Fibroblast of skin of left quadriceps (primary cell): ENCODE results near the gene ABCF3.

Experiments
- DNase-seq, 2 experiments: peaks; one replicate each; pipeline ENCODE4 v3.0.0-alpha.2; 2013; ENCODE audit warnings: low read depth in 2 of 2

Gene ABCF3

GRCh38 chr3:184233127-184233843 lies 47.3 kb downstream of the ABCF3 start:
- DNase-seq, result no peak

DNA sequence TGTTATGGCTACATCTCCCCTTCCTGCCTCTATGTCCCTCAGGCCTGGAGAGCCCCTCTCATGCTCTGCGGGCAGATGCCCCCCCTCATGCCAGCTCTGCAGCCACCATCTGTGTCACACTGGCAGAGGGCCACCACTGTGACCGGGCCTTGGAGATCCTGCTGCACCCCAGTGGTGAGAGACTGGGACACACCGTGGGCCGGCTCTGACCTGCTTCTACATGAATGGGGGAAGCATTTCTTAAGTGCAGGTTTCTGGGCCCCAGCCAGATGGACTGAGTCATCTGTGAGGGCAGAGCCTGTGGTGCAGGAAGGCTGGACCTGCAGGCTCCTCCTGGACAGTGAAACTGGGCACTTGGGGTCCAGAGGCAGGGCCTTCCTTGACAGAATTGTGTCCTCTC lies 48.2 kb downstream of the ABCF3 start:
- DNase-seq, result no peak

- DNase-seq, result no peak
Observed at GRCh38 chr3:184234671-184235380, 48.8 kb downstream of the ABCF3 start.

- DNase-seq, result no peak
Observed at GRCh38 chr3:184235381-184236032, 49.5 kb downstream of the ABCF3 start.

DNA sequence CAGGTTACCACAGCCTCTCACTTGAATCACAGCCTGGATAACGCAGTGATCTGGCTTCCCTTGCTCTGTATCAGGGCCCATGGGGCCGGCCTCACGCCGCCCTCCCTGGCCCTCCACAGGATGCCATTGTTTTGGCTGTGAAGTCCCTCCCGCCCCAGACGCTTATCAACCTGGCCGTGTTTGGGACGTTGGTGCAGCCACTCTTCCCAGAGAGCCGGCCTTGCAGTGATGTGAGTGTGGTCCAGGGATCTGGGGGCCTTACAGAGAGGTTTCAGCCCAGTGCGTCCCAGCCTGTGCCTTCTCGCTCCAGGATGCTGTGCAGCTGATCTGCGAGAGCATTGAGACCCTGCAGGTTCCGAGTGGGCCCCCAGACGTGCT lies 50.0 kb downstream of the ABCF3 start:
- no peak for DNase-seq

- no peak for DNase-seq
Observed at GRCh38 chr3:184236636-184237035, 50.6 kb downstream of the ABCF3 start.

GRCh38 chr3:184237211-184237610 lies 51.2 kb downstream of the ABCF3 start:
- no peak for DNase-seq

DNA sequence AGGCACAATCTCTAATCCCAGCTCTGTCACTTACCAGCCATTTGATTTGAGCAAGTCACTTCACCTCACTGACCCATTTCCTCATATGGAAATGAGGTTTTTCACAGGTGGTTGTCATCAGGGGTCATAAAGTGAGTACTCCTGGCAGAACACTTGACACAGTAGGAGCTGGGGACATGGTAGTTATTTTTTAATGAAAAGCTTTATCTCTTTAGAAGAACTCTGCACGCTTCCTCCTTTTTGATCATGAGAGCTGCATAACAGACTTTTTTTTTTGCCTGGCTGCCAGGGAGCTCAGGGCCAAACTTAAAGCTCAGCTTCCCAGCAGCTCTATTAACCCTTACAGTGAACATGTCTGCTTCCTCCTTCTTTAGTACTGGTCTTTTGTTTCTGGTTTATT lies 51.8 kb downstream of the ABCF3 start:
- no peak for DNase-seq

DNA sequence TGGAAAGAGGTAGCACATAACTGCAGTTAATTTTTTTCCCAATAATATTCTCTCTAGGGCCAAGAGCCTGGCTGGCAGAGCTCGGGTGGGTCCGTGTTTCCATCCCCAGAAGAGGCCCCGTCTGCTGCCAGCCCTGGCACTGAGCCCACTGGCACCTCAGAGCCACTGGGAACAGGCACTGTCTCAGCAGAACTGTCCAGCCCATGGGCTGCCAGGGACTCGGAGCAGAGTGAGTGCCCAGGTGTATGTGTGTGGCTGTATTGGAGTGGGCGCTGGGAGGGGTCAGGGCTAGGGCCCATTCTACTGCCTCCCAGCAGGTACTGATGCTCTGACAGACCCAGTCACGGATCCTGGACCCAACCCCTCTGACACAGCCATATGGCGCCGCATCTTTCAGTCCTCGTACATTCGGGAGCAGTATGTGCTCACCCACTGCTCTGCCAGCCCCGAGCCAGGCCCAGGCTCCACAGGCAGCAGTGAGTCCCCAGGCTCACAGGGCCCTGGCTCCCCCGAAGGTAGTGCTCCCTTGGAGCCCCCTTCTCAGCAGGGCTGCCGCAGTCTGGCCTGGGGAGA lies 52.3 kb downstream of the ABCF3 start:
- DNase-seq, result no peak

GRCh38 chr3:184239221-184239620 lies 53.2 kb downstream of the ABCF3 start:
- no peak for DNase-seq

- no peak for DNase-seq
Observed at GRCh38 chr3:184239708-184240107, 53.7 kb downstream of the ABCF3 start.

- no peak for DNase-seq
Observed at GRCh38 chr3:184240384-184241140, 54.6 kb downstream of the ABCF3 start.

DNA sequence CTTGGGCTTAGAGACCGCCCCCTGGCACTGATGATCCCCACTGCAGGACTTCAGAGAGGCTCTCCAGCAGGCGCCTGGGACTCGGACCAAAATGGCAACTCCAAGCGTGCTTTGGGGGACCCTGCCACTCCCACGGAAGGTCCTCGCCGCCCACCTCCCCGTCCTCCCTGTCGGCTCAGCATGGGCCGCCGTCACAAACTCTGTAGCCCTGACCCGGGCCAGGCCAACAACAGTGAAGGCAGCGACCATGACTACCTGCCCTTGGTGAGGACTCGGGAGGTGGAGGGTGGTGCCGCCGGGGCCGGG lies 55.1 kb downstream of the ABCF3 start:
- no peak for DNase-seq

DNA sequence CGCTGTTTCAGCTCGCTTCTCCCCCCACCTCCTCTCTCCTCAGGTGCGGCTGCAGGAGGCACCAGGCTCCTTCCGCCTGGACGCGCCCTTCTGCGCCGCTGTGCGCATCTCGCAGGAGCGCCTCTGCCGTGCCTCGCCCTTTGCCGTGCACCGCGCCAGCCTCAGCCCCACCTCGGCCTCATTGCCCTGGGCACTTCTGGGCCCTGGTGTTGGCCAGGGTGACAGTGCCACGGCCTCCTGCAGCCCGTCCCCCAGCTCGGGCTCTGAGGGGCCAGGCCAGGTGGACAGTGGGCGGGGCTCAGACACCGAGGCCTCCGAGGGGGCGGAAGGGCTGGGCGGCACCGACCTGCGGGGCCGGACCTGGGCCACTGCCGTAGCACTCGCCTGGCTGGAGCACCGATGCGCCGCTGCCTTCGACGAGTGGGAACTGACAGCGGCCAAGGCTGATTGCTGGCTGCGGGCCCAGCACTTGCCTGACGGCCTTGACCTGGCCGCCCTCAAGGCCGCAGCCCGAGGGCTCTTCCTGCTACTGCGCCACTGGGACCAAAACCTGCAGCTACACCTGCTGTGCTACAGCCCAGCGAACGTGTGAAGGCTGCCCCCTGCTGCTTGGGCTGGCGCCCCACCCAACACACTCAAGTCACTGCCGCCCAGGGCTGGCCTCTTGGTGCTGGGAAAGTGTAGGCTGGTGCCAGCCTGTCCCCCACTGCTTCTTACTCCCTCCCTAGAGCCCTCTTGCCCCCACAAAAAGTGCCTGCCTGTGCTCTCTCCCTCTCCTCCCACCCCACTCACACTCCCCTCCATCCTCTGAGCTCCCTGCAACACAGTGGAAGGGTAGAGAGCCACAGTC lies 55.7 kb downstream of the ABCF3 start:
- no peak for DNase-seq

- DNase-seq, result no peak
Observed at GRCh38 chr3:184242297-184242685, 56.3 kb downstream of the ABCF3 start.
